ENCODE results near the gene WASL. TPM values are rescaled to one million over a fixed set of nuclear protein-coding genes. Genes with fewer than 3 reads are reported as not detected.

The WASL gene
- total RNA-seq, 2 donors from 2014 or later, result 20.9 to 24.7 TPM

DNA sequence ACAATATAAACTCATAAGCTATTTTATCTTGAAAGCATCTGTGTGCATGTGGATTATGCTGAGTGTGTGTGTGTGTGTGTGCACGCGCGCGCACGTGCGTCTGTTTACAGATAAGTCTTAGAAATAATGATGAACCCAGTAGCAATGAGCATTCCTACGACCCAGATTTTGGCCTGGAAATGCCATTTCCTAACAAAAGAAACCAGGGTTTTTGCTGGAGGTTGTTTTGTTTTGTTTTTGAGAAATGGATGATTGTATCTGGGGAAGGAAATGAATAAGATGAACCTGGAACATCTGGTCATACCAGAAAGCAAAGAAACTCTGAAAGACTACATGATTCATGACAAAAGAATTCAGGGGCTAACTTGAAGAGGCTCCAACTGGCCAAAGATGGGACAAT lies 115.2 kb downstream of the WASL start:
- Histone ChIP-seq H3K27me3 (no peaks in the 10 kb centered on the region), H3K4me1 (peaks cover 0 to 3% of the 10 kb centered on the region in 2 donors), H3K9me3 (no peaks in the 10 kb centered on the region), H3K27ac (peak overlapping the region in 1 of 2 donors; percentile 46), H3K36me3 (no peaks in the 10 kb centered on the region), H3K4me3 (no peak overlapping the region)
- DNase-seq (ENCODE audit: low spot score), result no peak
- TF ChIP-seq, protein P1, sequence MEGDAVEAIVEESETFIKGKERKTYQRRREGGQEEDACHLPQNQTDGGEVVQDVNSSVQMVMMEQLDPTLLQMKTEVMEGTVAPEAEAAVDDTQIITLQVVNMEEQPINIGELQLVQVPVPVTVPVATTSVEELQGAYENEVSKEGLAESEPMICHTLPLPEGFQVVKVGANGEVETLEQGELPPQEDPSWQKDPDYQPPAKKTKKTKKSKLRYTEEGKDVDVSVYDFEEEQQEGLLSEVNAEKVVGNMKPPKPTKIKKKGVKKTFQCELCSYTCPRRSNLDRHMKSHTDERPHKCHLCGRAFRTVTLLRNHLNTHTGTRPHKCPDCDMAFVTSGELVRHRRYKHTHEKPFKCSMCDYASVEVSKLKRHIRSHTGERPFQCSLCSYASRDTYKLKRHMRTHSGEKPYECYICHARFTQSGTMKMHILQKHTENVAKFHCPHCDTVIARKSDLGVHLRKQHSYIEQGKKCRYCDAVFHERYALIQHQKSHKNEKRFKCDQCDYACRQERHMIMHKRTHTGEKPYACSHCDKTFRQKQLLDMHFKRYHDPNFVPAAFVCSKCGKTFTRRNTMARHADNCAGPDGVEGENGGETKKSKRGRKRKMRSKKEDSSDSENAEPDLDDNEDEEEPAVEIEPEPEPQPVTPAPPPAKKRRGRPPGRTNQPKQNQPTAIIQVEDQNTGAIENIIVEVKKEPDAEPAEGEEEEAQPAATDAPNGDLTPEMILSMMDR (IDR thresholded peaks at IDR 0.05), result no peak

DNA sequence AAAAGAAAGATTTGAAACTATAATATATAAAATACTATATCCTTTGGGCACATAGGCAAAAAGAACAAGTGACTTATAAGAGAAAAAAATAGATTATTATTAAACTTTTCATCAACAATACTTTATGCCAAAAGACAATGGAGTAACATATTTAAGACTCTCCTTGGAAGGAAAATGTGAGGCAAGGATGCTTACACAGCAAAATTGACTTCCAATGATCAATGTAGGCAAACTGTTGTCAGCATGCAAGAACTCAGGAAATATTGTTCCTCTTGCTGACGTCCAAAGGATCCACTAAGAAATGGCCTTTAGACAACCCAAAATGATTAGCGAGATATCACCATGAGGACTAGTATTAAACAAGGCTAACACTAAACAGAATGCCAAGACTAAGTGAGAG lies 116.0 kb downstream of the WASL start:
- Histone ChIP-seq H3K9me3 (no peaks in the 10 kb centered on the region), H3K4me3 (no peak overlapping the region), H3K4me1 (peaks cover 0 to 3% of the 10 kb centered on the region in 2 donors), H3K36me3 (no peaks in the 10 kb centered on the region), H3K27me3 (no peaks in the 10 kb centered on the region), H3K27ac (no peak overlapping the region)
- TF ChIP-seq, protein P1 (IDR thresholded peaks at IDR 0.05), result no peak
- DNase-seq (ENCODE audit: low spot score), result no peak

Other genes starting within 250 kb of the WASL start
- under 1 TPM; 0.51 to 0.85 TPM for gene IQUB, start 214.4 kb downstream of the WASL start, total RNA-seq
- gene NDUFA5, start 191.2 kb downstream of the WASL start, total RNA-seq, result 100 to 1,000 TPM; 110 to 227 TPM
- gene ASB15, start 147.2 kb downstream of the WASL start, total RNA-seq, result 10 to 100 TPM; 18.6 to 53.9 TPM
- gene LMOD2, start 93.1 kb downstream of the WASL start, total RNA-seq, result 100 to 1,000 TPM; 374 to 493 TPM
- under 1 TPM in 1 of 2 donors, not detected in 1; 0.28 TPM for gene HYAL4, start 96.2 kb upstream of the WASL start, total RNA-seq
- gene SPAM1, start 176.2 kb upstream of the WASL start, total RNA-seq, result not detected

Measured in right atrium auricular region (tissue), 2 donors.